PFSK-1 (cell line): ENCODE results near the gene PPP6R1.

ENCODE experiments used
- FOXP2 ChIP-seq: optimal IDR thresholded peaks from 2 replicates; pipeline ENCODE3; 2011; ENCODE audit warnings: borderline replicate concordance, control low read depth, inconsistent platforms; ENCODE audit not compliant: insufficient read depth; ENCODE audit errors: extremely low read length, extremely low read depth
- POLR2AphosphoS5 ChIP-seq: IDR thresholded peaks from 2 replicates; pipeline ENCODE4 v1.6.1; 2012; ENCODE audit warnings: low read depth, mild to moderate bottlenecking, control low read depth, low read length, moderate library complexity
- SIN3A ChIP-seq: IDR thresholded peaks from 2 replicates; pipeline ENCODE4 v1.6.1; 2012; ENCODE audit warnings: mild to moderate bottlenecking, low read length, moderate library complexity, borderline replicate concordance; ENCODE audit not compliant: insufficient read depth
- TAF1 ChIP-seq: IDR thresholded peaks from 2 replicates; pipeline ENCODE4 v1.6.1; 2012; ENCODE audit warnings: low read length, control low read depth, borderline replicate concordance; ENCODE audit not compliant: insufficient read depth
- TF ChIP-seq, protein P1 (sequence below), 2 experiments: IDR thresholded peaks; 2 replicates each; pipeline versions ENCODE4 v1.6.1 to v1.8.0; 2011 to 2012; ENCODE audit warnings: low read depth in 2 of 2, low read length in 2 of 2, control low read depth in 1 of 2, inconsistent platforms in 1 of 2, mild to moderate bottlenecking in 1 of 2, moderate library complexity in 1 of 2; ENCODE audit not compliant: insufficient read depth in 1 of 2

The PPP6R1 gene

DNA sequence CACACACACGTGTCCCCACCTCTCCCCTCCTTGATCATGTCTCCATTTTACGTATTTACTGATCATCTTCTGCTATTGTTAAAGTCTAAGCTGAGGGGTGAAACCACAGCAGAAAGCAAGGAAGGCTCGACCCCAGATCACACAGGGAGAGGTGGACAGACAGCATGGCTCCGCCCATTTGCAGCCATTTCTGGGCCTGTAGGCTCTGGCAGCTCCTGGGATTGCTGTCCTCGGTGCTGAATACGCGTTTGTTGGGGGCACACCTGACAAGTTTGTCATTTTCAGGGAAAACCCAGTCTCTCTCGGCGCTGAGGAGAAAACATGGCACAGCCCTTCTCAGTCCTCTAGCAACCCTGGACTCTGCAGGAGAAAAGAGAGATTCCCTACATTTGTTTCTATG, 38.3 kb downstream of the PPP6R1 start:
- TF ChIP-seq, protein P1, sequence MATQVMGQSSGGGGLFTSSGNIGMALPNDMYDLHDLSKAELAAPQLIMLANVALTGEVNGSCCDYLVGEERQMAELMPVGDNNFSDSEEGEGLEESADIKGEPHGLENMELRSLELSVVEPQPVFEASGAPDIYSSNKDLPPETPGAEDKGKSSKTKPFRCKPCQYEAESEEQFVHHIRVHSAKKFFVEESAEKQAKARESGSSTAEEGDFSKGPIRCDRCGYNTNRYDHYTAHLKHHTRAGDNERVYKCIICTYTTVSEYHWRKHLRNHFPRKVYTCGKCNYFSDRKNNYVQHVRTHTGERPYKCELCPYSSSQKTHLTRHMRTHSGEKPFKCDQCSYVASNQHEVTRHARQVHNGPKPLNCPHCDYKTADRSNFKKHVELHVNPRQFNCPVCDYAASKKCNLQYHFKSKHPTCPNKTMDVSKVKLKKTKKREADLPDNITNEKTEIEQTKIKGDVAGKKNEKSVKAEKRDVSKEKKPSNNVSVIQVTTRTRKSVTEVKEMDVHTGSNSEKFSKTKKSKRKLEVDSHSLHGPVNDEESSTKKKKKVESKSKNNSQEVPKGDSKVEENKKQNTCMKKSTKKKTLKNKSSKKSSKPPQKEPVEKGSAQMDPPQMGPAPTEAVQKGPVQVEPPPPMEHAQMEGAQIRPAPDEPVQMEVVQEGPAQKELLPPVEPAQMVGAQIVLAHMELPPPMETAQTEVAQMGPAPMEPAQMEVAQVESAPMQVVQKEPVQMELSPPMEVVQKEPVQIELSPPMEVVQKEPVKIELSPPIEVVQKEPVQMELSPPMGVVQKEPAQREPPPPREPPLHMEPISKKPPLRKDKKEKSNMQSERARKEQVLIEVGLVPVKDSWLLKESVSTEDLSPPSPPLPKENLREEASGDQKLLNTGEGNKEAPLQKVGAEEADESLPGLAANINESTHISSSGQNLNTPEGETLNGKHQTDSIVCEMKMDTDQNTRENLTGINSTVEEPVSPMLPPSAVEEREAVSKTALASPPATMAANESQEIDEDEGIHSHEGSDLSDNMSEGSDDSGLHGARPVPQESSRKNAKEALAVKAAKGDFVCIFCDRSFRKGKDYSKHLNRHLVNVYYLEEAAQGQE (IDR thresholded peaks at IDR 0.05; ENCODE audit: insufficient read depth in 1 of 2, low read depth in 2 of 2, low read length in 2 of 2), result peak; percentile 84 to 95
- no peak for TF ChIP-seq SIN3A

DNA sequence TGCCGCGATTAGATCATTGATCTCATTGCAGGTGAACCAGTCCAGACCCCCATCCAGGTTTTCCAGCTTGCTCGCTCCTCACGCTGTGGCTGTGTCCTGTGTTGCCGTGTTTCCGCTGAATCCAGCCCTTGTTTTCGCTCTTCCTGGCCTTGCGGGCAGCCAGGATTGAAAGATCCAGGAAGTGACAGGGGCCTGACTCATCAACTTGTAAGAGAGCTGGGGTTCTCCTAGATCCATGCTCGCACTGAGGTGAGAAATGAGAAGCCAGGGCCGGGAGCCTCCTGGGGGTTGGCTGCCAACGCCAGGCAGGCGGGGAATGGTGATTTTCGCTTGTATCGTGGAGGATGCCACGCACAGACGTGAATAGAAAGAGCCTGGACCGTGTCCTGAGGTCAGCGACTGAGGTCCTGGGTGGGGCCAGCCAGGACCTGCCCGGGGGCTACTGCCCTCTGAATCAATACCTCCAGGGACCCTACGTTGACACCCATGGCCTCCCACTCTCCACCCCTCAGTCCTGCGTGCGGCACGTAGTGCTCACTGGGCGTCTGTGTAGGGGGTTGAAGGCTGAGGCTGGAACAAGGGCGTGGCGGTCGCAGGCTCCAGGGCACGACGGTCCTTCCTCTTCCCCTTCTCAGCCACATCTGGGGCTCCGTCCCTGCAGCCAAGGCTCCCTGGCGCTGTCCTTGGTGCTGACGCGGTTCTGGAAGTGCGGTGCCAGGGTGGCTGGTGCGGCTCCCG, 42.2 kb downstream of the PPP6R1 start:
- TF ChIP-seq POLR2AphosphoS5 (peak; percentile 38), TAF1 (peak; percentile 27; the same call in 1 of the 2 replicates), FOXP2 (peak; percentile 99), SIN3A (peak; percentile 99; the same call in 1 of the 2 replicates)
- TF ChIP-seq, protein P1 (IDR thresholded peaks at IDR 0.05; ENCODE audit: insufficient read depth in 1 of 2, low read depth in 2 of 2, low read length in 2 of 2), result peak; percentile 99

DNA sequence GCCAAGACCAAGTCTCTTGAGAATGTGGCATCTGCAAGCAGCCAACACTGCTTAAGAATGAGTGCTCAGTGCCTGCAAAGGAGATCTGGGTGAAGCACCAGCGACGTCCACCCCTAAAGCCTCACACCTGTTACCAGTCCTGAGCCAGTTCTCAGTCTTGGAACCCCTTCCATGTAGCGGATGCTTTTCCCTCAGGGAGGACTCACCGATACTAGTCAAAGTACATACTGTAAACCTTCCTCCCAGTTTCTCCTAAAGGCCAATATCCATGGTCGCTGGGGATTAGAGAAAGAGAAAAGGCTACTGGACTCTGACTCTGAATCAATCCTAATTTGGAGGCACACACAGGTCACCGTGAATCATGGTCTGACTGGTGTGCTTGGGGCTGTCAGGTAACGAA, 45.3 kb downstream of the PPP6R1 start:
- TF ChIP-seq FOXP2 (no peak), TAF1 (no peak), POLR2AphosphoS5 (no peak), SIN3A (no peak)
- TF ChIP-seq, protein P1 (IDR thresholded peaks at IDR 0.05; ENCODE audit: insufficient read depth in 1 of 2, low read depth in 2 of 2, low read length in 2 of 2), result no peak

DNA sequence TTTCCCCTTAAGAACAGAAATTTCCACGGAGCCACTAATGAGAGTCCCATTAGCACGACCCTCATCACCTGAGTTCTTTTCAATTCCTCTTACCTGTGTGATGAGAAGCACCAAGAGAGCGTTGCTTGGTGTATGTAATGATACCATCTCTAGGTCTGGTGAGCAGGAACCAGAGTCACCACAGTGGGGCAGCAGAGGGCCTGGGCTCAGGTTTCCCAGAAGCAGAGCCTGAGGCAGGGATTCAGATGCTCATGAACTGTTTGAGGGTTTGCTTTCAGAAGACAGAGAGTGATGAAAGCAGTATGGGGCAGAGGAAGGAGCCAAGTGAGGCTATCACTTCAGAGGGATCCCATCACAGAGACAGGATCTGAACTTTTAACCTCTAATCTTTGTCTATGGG, 46.4 kb downstream of the PPP6R1 start:
- TF ChIP-seq SIN3A (no peak), POLR2AphosphoS5 (no peak), TAF1 (no peak), FOXP2 (no peak)
- TF ChIP-seq, protein P1 (IDR thresholded peaks at IDR 0.05; ENCODE audit: insufficient read depth in 1 of 2, low read depth in 2 of 2, low read length in 2 of 2), result no peak
